ENCODE measurements around the gene PPP5C. TPM values are rescaled to one million over a fixed set of nuclear protein-coding genes. Genes with fewer than 3 reads are reported as not detected.

The PPP5C gene
- total RNA-seq, 1 experiment from 2014 or later, result 143 TPM

Other genes starting within 250 kb of the PPP5C start
- gene IGFL3, start 222.4 kb upstream of the PPP5C start, total RNA-seq (2014; rRNA removed; shearing (Covaris generic); ENCODE audit: low replicate concordance), result not detected in 2 replicates
- gene IGFL2, start 198.8 kb upstream of the PPP5C start, total RNA-seq (2014; rRNA removed; shearing (Covaris generic); ENCODE audit: low replicate concordance), result not detected in 2 replicates
- gene IGFL1, start 117.3 kb upstream of the PPP5C start, total RNA-seq (2014; rRNA removed; shearing (Covaris generic); ENCODE audit: low replicate concordance), result not detected in 2 replicates
- gene HIF3A, start 50.0 kb upstream of the PPP5C start, total RNA-seq (2014; rRNA removed; shearing (Covaris generic); ENCODE audit: low replicate concordance), result not detected in 2 replicates
- gene CCDC8, start 66.5 kb downstream of the PPP5C start, total RNA-seq (2014; rRNA removed; shearing (Covaris generic); ENCODE audit: low replicate concordance), result 0.12 and 0.51 TPM in 2 replicates
- gene PNMA8C, start 81.8 kb downstream of the PPP5C start, total RNA-seq (2014; rRNA removed; shearing (Covaris generic); ENCODE audit: low replicate concordance), result 0.07 and 0.93 TPM in 2 replicates
- gene PNMA8A, start 124.5 kb downstream of the PPP5C start, total RNA-seq (2014; rRNA removed; shearing (Covaris generic); ENCODE audit: low replicate concordance), result 14.0 and 16.4 TPM in 2 replicates
- not detected in 2 replicates for gene PNMA8B, start 148.8 kb downstream of the PPP5C start, total RNA-seq (2014; rRNA removed; shearing (Covaris generic); ENCODE audit: low replicate concordance)